GM19351 (cell line): ENCODE data around the gene RAB40B.

Experiments
- ATAC-seq: cut with Tn5 transposase; IDR thresholded peaks from one replicate; pipeline ENCODE4 v1.9.1; 2021; ENCODE audit warnings: mild to moderate bottlenecking, moderate library complexity; ENCODE audit not compliant: unreplicated experiment

Gene RAB40B

DNA sequence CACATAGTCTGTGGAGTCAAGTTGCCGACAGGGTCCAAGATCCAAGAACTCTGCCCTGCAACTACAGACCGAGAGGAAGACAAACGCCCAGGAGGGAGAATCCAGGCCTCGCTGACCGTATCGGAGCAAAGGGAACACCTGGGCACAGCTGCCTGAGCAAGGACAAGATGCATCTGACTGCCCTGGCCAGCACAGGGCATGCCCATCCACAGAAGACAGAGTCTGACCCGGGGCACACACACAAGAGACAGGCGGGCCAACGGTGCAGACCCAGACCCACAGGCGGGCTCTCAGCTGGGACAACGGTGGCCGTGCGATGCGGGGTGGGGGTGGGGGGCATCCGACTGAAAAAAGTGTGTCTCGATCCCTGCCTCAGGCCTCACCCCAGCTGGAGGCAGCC, 6.2 kb downstream of the RAB40B start:
- no peak for ATAC-seq

GRCh38 chr17:82691714-82692113, 6.8 kb downstream of the RAB40B start:
- no peak for ATAC-seq

- ATAC-seq: no peak
Observed at GRCh38 chr17:82690786-82691489, 7.6 kb downstream of the RAB40B start.

DNA sequence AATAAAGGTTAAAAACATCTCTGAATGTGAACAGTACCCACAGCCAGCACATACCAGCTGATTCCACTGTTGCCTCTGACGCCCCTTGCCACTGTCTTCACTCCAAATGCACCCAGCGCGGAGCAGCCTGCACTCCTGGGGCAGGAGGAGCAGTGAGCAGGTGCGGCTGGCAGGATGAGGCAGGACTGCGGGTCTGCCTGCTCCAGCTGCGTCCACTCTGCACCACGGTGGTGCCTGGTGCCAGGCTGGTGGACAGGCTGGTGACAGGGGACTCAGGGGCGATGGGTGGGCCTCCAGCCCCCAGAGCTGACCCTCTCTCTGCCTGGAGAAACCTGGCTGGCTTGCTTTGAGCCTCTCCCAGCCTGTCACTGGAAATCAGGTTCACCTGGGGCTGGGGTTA, 9.4 kb downstream of the RAB40B start:
- ATAC-seq: no peak

DNA sequence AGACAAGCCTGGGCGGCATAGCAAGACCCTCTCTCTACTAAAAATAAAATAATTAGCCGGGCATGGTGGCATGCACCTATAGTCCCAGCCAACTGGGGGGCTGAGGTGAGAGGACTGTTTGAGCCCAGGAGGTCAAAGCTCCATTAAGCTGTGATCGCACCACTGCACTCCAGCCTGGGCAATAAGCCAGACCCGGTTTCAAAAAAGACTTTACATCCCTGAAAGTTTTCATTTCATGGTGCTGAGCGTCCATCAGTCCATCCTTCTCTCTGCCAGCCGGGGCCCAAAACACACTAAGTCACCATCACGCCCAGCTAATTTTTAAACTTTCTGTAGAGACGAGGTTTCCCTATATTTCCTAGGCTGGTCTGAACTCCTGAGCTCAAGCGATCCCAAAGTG, 10.6 kb downstream of the RAB40B start:
- ATAC-seq: no peak

- ATAC-seq: no peak
Observed at GRCh38 chr17:82687375-82687861, 11.1 kb downstream of the RAB40B start.

GRCh38 chr17:82686366-82687324, 11.9 kb downstream of the RAB40B start:
- ATAC-seq: no peak

- ATAC-seq: no peak
Observed at GRCh38 chr17:82685291-82685690, 13.2 kb downstream of the RAB40B start.

GRCh38 chr17:82684228-82684841, 14.2 kb downstream of the RAB40B start:
- no peak for ATAC-seq

DNA sequence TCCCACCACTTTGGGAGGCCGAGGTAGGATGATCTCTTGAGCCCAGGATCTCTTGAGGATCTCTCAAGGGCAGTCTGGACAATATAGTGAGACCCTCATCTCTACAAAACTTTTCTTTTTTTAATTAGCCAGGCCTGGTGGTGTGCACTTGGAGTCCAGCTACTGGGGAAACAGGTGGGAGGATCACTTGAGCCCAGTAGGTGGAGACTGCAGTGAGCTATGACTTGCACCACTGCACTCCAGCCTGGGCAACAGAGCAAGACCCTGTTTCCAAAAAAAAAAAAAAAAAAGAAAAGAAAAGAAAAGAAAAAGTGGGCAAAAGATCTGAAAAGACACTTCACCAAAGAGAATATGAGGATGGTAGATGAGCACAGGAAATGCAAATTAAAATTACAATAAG, 15.0 kb downstream of the RAB40B start:
- ATAC-seq: no peak

GRCh38 chr17:82681547-82681946, 17.0 kb downstream of the RAB40B start:
- ATAC-seq: no peak

- no peak for ATAC-seq
Observed at GRCh38 chr17:82679586-82680465, 18.7 kb downstream of the RAB40B start.

DNA sequence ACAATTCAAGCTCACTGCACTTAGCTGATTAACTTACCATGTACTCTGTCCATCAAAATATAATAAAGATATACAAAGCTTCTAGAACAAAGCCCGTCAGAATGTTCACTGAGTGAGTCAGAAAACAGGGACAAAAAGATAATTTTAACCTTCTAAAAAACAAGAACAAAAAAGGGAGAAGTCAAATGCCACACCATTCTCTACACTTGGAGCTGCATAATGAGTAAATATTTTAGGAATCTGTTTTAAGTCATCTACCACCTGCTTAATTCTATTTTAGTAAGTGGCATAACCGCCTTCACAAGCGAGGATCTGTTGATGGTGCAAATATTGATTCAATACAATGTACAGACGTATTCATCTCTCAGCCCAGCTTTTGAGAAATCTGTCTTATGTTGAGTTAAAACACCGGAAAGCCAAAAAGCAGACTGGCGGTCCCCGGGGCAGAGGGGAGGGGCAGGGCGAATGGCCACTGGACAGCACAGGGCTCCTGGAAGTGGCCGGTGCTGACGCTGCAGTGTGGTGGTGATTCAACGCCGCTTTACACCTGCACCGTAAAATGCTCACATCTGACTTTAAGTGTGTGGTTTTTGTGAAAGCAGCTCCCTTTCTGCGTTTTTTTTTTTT, 20.1 kb downstream of the RAB40B start:
- ATAC-seq: no peak

GRCh38 chr17:82677353-82677925, 21.1 kb downstream of the RAB40B start:
- ATAC-seq: no peak

DNA sequence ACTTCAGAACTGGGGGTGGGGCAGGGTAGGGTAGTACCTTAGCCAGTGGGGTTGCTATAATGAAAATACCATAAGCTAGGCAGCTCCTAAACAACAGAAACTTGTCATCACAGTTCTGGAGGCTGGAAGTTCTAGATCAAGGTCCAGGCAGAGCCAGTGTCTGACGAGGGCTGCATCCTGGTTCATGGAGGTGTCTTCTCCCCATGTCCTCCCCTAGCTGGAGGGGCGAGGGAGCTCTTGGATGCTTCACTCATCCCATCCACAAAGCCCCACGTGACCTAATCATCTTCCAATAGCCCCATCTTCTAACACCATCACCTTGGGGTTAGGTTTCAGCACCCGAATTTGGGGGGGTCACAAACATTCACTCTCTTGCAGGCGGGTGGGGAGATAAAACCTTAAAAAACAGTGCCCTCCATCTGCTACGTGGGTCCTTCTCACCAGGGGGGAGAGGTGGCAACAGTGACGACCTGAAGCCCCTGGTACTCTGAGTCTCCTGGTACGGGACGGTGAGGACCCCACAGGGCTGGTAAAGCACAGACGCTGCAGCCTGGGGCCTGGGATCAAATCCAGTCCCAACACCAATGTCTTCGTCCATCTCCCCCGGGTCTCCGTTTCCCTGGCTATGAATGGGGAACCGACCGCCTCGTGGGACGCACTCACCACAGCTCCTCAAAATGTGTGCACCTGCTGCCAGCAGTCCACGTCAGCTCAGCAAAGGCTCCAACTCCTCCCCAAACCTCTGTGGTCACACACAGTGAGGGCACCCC, 22.8 kb downstream of the RAB40B start:
- ATAC-seq: no peak

- ATAC-seq: no peak
Observed at GRCh38 chr17:82674656-82675475, 23.6 kb downstream of the RAB40B start.

GRCh38 chr17:82670661-82671450, 27.6 kb downstream of the RAB40B start:
- ATAC-seq: no peak
